Peyer's patch (tissue), 4 donors: ENCODE data around the gene MAP3K15.

Source experiments
- CTCF ChIP-seq, 6 experiments: fragments of 450-650 bp in 4 of 6; fragments of 200-600 bp in 2 of 6; sonication (generic) in 1 of 6; IDR thresholded peaks; one replicate each; pipeline ENCODE4 v1.5.1; 2017 to 2019; ENCODE audit warnings: antibody characterized with exemption in 6 of 6, mild to moderate bottlenecking in 3 of 6, moderate library complexity in 1 of 6
- POLR2A ChIP-seq, 2 donors: fragments of 450-650 bp; IDR thresholded peaks; one replicate each; pipeline ENCODE4 v1.5.1; 2017; ENCODE audit warnings: antibody characterized with exemption in 2 of 2, mild to moderate bottlenecking in 2 of 2, moderate library complexity in 2 of 2

GRCh38 chrX:19543020-19543715 lies 27.9 kb upstream of the MAP3K15 start:
- TF ChIP-seq POLR2A (IDR thresholded peaks at IDR 0.05), result no peak
- TF ChIP-seq CTCF (IDR thresholded peaks at IDR 0.05), result no peak
